ENCODE data around the gene PTPN14. TPM values are rescaled to one million over a fixed set of nuclear protein-coding genes. Genes with fewer than 3 reads are reported as not detected.

PTPN14 gene
- total and polyA plus RNA-seq, 2 of the 4 experiments (the other 2 are of a cell fraction): 21.5 to 31.7 TPM

DNA sequence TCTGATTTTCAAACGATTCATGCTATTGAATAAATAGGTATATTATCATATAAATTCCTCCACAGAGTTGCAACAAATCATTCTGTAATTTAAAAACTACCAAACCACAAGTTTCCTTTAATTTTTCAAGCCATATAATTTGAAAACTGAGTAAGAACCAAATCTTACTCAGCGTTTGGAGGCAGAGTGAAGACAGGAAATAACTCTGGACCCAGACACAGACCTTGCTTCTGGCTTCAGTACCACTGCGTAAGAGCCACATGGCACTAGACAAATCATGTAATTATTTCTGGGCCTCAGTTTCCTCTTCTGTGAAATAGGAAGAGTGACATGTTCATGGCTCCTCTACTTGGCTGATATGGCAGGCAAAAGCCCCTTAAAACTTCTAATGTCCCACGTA is 188.0 kb downstream of the PTPN14 start:
- intact Hi-C loops (cut with micrococcal nuclease) (no loop called here), dilution Hi-C loops (cut with HindIII; ENCODE audit: low sequenced_read_pairs, unreplicated experiment) (no loop called here), in situ Hi-C loops (cut with MboI; ENCODE audit: low sequenced_read_pairs) (no loop called here)
- H2BK5ac ChIP-seq (ENCODE audit: low read depth, low read length, poor library complexity, severe bottlenecking): no peak overlapping the region
- ATAC-seq (ENCODE audit: low read depth): no peak
- H3K9me1 ChIP-seq (ENCODE audit: insufficient read depth, low read length): peaks cover 19% of the 10 kb centered on the region
- no peak overlapping the region for H3K9ac ChIP-seq (ENCODE audit: low read depth, low read length)
- H4K91ac ChIP-seq (ENCODE audit: insufficient read depth, low read depth, low read length): no peak overlapping the region
- no peak overlapping the region for H3K56ac ChIP-seq (ENCODE audit: extremely low read depth, insufficient read depth, low read length)
- H3K79me1 ChIP-seq (ENCODE audit: low read depth in 1 of 2, low read length in 2 of 2): peaks cover 32 to 47% of the 10 kb centered on the region in 2 experiments
- H3K4ac ChIP-seq (ENCODE audit: low read depth, low read length): no peak overlapping the region
- no peak overlapping the region for H4K5ac ChIP-seq (ENCODE audit: low read depth, low read length)
- no peak overlapping the region for H3K4me2 ChIP-seq (ENCODE audit: low read depth, low read length)
- H2AK9ac ChIP-seq (replicated peaks; ENCODE audit: low read depth, low read length, poor library complexity): no peak overlapping the region
- ChIA-PET POLR2A (ENCODE audit: unreplicated experiment) (no interaction called here), CTCF (no interaction called here)
- H4K20me1 ChIP-seq (ENCODE audit: insufficient read depth, low read length): no peaks in the 10 kb centered on the region
- H3K27ac ChIP-seq (ENCODE audit: insufficient read depth, low read length): no peak overlapping the region
- TF ChIP-seq CTCF (conservative IDR thresholded peaks at IDR 0.05; ENCODE audit: low read depth, low read length): no peak
- TF ChIP-seq RAD21 (IDR thresholded peaks at IDR 0.05; ENCODE audit: low read length): no peak
- no peak for TF ChIP-seq CEBPB (IDR thresholded peaks at IDR 0.05; ENCODE audit: low read depth, low read length)
- TF ChIP-seq NFE2L2 (IDR thresholded peaks at IDR 0.05; ENCODE audit: low read depth, low read length): no peak
- H2BK120ac ChIP-seq (ENCODE audit: low read depth, low read length): no peak overlapping the region
- BruUV-seq (replicated peaks): no TSS peak
- H2AK5ac ChIP-seq (ENCODE audit: low read depth, low read length): no peak overlapping the region
- peaks cover 51% of the 10 kb centered on the region for H3K36me3 ChIP-seq (ENCODE audit: control insufficient read depth, insufficient read depth, low read length)
- no peak overlapping the region for H3K4me3 ChIP-seq (ENCODE audit: insufficient read depth, low read depth, low read length)
- H4K8ac ChIP-seq (ENCODE audit: low read depth in 2 of 2, low read length in 2 of 2): no peak overlapping the region
- H3K14ac ChIP-seq (replicated peaks; ENCODE audit: low read depth, low read length): no peak overlapping the region
- no peaks in the 10 kb centered on the region for H3K4me1 ChIP-seq (ENCODE audit: control insufficient read depth, insufficient read depth, low read length)
- H2AFZ ChIP-seq (replicated peaks; ENCODE audit: low read length, poor library complexity): no peak overlapping the region
- H3K23ac ChIP-seq (ENCODE audit: low read depth, low read length): no peak overlapping the region
- no peak overlapping the region for H3K18ac ChIP-seq (ENCODE audit: low read depth, low read length)
- H2BK15ac ChIP-seq (ENCODE audit: low read depth, low read length): no peak overlapping the region
- no peaks in the 10 kb centered on the region for H3K27me3 ChIP-seq (ENCODE audit: control insufficient read depth, insufficient read depth, low read length)
- no peaks in the 10 kb centered on the region for H3K9me3 ChIP-seq (ENCODE audit: control insufficient read depth, insufficient read depth, low read length)
- no peak for DNase-seq
- H2BK20ac ChIP-seq (ENCODE audit: low read depth, low read length): no peak overlapping the region
- 100% methylated on average over 1 of the region's 4 CpGs; no CpG with 5 or more reads in 1 of the 2 experiments for WGBS, 2 experiments (ENCODE audit: extremely low coverage in 2 of 2, insufficient read length in 1 of 2)

All from IMR-90 (cell line).